Stimulated activated CD4-positive, alpha-beta T cell treated with anti-CD3 and anti-CD28 coated beads, Interleukin-15, amount 100 ng/mL, for 24 hours (primary cell): ENCODE measurements around the gene SCN8A.

Experiments used
- DNase-seq: peaks from one replicate; pipeline ENCODE4 v3.0.0-alpha.2; 2020

SCN8A gene

DNA sequence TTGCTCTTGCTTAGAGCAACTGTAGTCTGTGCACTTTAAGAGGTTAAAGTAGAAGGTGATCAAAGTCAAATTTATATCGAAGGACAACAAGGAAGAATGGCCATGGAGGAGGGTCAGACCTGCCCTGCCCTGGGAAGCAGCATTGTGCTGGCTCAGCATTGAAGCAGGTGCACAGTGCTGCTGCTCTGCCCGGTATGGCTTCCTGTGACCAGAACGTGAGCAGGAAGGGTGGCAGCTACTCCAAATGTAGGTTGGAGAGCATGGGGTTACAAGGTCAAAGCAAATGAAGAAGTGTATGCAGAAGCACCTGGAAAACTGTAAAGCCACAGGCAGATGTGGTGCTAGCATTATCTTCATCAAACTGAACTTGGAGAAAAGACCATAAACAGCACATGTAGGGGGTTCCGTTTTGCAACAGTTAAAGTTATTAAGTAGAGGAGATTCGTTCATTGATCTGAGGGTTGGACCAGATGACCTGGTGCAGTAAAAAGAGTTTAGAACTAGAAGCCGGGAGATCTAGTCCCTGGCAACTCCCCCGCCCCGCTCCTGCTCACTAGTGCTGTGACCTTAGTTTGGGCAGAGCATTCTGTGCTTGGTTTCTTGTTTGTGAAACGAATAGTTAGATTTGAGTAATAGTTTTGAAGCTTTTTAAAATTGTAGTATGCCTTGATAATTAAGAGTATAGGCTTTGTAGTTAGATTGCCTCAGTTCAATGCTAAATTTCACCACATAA lies 84.2 kb downstream of the SCN8A start:
- no peak for DNase-seq

DNA sequence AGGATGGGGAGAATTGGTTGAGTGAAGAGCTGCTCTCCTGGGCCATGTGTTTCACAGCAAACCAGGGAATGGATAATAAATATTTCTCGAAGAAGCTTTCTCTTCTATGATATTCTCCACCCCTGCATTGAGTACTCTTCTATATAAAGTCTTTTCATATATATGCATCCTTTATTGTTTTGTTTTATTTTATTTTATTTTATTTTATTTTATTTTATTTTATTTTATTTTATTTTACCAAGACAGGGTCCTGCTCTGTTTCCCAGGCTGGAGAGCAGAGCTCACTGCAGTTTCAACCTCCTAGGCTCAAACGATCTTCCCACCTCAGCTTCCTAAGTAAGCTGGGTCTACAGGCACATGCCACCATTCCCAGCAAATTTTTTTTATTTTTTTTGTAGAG lies 85.8 kb downstream of the SCN8A start:
- DNase-seq, result no peak

DNA sequence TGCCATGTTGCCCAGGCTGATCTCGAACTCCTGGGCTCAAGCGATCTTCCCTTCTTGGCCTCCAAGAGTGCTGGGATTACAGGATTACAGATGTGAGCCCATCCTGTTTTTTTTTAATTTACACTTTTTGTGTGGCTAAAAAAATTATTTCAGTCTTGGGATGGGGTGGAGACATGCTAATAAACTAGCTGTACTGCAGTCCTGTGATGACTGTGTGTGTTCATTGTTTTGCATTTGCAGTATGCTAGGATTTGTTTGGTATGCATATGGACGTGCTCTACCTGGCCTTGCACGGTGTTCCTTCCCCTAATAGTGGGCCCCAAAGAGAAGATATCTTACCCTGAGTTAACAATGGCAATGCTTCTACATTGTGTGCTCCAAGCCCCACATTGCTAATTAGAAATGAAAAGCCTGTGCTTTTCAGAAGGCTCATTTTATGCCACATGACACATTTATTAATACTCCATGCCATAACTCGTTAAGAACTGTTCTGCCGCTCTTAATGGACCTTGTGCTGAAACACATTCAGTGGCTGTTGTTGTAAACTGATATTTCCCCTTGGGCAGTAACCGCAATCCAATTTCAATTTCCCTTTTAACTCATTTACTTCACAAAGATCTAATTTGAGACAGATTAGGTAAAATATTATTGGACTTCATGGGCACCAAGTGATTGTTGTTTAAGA lies 86.4 kb downstream of the SCN8A start:
- no peak for DNase-seq

DNA sequence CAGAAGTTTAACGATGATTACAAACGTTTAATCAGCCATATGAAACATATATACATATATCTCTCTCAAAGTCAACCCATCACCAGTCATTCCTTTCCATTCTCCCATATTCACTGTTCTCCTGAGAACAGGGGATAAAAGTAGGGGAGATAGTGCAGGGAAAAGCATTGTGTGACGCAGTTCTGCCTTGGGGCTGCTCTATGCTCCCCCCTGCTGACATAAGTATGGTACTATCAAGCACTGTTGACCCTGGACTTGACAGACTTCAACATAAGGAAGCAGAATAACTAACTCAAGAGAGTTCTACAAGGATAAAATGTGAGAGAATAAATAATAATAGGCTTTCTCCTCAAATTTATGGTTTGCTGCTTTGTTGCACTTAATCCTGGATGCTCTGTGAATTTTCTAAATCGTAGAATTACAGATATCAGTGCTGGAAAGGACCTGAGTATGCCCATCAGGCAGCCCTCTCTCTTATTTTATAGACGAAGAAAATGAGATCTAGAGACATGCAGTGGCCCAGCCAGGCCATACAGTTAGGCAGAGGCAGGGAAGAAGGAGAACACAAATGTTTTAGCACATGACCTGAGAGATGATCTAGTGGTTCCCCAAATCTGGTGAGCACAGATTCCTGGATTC lies 87.2 kb downstream of the SCN8A start:
- peak; percentile 31 for DNase-seq

DNA sequence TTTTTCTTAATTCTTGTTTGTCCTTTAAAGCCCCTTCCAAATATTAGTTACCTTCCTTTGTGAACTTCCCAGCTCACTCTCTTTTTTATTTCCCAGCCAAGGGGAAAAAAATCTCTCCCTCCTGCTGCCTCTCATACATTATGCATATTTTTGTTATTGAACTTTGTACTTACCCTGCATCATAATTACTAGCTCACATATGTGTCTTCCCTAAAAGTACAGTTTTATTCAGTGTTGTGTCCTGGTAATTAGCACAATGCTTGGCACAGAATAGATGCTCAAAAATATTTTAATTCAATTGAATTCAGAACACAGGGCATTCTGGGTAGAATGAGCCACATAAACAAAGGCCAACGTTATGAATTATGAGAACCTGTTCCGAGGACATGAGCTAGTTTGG lies 91.9 kb downstream of the SCN8A start:
- no peak for DNase-seq

DNA sequence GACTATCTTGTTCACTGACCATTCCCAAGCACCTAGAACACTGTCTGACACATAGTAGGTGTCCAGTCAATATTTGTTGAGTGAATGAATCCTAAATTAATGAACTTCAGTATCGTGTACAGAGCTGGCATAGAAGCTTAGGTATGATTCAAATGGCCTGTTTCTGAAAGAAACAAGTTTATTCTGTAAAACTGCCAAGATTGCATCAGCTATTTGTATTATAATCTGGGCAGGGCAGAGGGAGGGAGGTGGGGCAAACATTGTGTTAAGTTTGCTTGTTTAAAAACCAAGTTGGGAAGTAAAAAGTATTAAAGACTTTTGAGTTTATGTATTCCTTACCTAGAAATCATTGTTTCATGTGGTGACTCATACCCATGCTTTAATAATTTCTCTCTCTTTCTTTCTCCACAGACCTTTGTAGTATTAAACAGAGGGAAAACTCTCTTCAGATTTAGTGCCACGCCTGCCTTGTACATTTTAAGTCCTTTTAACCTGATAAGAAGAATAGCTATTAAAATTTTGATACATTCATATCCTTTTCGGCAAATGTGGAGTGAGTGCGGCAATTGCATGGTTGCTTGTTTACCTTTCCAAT lies 92.8 kb downstream of the SCN8A start:
- no peak for DNase-seq

DNA sequence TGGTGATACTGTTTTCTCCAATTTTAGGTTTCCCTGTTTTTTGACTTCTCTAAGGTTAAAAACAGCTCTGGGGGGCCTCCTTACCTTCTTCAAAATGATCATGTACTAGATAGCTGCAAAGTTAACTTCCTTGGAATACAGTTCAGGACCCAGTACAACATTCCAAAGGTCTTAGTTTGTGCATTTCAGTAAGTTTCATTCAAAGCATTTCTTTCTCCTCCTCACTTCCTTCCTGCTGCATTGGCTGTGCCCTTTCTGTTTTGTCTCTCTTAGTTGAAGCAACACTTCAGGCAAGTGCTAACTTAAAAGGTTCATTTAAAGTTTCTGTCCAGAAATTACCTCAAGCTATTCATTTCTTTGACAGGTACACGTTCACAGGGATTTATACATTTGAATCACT lies 95.7 kb downstream of the SCN8A start:
- DNase-seq, result no peak

DNA sequence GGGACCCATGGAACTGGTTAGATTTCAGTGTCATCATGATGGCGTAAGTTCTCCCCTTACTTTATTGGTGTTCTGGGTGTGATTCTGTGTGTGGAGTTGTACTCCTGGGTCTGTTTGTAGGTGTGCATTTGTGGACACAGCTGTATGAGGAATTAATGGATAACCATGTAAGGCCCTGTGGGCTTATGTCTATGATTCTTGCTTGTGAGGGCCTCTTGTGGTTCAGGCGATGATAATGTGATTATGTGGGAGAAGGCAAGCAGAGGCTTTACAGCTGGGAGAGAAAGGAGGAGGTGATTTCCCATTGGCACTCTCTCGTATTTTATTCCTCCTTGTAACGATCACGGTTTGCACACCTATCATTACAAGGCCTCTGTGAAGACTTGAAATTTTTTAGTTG lies 96.1 kb downstream of the SCN8A start:
- no peak for DNase-seq

DNA sequence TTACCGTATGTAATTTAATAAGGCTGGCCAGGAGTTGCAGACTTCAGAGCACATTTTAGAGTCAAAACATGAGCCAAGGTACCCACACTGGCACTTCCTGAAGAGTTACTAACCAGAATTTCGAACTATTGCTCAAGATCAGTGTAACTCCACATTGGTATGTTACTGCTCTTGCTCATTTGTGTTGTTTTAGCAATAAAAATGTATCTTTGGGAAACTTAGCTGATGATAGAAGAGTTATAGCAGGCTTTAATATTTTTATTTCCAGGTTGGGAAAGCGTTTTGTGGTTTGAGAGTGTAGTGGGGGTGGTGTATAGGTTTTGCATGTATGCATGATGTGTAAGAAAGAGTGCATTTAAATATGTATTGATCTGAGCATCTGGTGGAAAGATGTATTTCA lies 96.6 kb downstream of the SCN8A start:
- DNase-seq, result no peak

DNA sequence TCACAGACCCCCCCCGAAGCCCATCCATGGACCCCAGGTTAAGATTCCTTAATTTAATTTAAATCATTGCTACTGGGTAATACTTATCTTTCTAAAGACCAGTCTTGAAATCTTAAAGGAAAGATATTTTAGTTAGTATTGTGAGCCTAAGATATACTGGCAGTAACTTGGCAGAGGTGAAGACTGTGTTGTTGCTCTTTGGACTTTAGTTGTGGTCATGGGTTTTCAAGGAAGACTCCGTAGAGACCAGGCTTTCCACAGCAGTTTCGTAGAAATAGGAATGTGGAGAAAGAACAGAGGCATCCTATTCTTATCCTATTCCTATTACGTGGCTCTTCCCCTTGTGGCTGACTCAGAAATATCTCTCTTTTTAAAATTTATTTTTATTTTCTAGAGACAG lies 99.0 kb downstream of the SCN8A start:
- DNase-seq, result no peak

DNA sequence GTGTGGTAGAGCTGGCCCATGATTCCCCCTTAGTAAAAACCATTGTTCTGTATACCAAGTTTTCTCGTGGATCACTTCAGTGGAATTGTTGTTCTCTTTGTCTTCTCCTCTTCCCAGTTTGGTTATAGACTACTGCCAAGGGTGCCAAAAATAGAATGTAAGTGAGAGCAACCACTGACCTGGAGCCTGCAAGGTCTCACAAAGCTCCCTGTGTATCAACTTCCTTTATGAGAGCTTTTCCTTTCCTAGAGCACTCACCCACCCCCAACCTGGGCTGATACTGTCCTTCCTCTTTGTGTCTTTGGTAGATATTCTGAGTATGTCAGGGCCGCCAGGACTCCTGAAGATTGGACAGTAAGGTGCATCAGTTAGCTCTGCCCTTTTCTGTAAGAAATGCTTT lies 101.0 kb downstream of the SCN8A start:
- DNase-seq, result no peak

DNA sequence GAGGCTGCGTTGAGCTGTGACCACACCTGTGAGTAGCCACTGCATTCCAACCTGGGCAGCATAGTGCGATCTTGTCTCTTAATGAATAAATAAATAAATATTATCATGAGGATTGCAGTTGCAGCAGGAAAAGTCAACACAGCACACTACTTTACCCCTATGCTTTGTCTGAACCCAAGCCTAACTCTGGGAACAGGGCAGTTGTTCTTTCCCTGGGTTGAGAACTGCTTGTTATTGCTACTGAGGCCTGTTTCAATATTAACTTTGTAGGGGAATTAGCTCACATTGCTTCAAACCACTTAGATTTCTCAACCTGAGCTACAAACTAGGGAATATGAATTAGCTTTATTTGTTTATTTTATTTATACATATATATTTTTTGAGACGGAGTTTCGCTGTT lies 102.5 kb downstream of the SCN8A start:
- DNase-seq, result no peak

DNA sequence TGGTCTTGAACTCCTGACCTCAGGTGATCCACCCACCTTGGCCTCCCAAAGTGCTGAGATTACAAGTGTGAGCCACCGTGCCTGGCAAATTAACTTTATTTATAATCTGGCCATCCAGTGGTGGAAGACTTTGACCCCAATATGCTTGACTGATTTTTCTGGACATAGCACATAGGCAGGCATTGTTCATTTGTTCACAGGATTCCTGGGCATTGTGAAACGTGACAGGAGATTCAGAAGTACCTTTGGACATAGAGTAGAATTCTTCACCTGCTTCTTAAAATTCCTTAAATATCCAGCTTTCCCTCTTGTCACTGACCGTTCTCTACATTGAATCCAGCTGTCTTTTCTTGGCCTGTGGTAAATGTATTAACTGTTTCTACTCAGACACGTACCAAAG lies 103.1 kb downstream of the SCN8A start:
- DNase-seq, result no peak

DNA sequence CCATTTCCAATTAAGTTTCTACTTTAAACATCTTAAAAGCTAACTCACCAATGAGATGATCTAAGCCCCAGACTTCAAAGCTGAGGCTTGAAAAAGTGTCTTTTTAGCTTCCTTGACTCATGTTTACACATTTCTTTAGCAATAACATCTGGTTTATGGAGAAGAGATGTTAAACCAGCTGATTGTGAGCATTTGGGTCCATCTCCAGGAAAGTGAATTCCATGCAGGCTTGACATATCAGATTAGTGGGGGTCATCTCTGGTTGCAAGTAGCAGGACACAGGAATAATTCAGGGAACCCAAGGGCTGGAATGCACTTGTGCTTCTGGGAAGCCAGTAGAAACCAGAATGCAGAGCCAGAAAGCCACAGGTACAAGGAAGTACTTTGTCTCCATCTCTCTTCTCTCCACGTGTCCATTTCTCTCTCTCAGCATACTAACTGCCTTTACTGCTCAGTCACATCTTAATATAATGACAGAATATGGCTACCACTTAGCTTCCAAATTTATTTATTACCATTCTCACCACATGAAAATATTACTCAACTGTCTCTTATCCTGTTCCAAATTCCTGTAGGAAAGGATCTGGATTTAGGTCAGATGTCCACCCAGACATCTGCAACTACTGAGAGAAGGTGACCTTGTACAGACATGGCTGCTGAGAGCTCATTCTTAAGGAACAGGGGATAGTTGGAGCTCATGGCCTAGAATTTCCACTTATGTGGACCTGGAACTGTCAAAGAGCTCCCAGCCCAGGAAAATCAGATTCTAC lies 104.4 kb downstream of the SCN8A start:
- DNase-seq, result no peak

DNA sequence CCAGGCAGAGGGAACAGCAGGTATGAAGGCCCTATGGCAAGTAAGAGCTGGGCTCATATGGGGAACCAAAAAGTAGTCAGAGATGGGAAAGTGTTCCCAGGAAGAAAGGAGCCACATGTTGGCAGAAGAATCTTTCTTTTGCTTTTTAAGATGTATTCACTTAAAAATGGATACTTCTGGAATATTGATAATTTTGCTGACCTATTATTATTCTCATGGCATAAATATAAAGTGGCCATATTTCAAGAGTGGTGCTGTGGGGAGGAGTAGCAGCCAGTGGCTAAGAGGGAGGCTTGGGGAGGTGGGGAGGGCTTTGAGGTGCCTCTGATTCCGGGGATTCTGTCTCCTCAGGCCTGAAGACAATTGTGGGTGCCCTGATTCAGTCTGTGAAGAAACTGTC lies 108.2 kb downstream of the SCN8A start:
- DNase-seq, result no peak

DNA sequence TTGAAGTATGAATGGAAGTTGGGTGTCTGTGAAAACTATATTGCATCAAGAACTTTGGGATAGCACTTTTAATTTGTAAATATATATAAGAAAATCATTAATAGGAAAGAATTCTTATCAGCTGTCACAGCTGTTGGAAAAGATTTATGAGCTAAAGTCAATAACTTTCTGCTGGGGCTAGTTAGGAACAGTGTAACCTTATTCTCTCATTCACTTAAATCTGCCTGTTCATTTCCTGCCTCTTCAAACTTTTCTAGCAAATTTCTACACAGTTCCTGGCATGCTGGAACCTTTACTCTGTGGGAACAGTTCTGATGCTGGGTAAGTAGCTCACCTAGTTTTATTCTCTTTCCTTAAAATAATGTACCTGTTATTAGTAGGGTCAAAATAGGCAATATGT lies 109.9 kb downstream of the SCN8A start:
- no peak for DNase-seq

DNA sequence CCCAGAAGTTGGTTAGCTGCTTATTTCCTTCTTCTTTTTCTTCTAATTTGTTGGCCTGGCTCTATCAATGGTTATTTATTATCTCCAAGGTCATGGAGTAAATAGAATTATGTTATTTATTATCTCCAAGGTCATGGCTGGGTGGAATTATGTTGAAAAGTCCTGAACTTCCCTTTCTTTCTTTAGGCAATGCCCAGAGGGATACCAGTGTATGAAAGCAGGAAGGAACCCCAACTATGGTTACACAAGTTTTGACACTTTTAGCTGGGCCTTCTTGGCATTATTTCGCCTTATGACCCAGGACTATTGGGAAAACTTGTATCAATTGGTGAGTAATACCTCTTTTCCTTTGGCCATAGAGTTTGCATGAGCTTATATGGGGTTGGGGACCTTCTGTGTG lies 111.6 kb downstream of the SCN8A start:
- DNase-seq, result no peak

DNA sequence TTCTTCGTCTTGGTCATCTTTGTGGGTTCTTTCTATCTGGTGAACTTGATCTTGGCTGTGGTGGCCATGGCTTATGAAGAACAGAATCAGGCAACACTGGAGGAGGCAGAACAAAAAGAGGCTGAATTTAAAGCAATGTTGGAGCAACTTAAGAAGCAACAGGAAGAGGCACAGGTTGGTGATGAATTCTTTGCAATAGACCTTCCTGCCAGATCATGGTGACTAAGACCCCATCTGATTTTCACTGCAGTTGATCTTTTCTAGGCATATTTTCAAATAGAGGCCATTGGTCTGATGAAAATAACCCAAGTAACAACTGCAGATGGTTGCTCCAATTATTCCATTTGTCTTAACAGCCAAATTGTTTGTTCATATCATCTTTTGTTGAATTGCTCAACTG lies 114.4 kb downstream of the SCN8A start:
- DNase-seq, result no peak

DNA sequence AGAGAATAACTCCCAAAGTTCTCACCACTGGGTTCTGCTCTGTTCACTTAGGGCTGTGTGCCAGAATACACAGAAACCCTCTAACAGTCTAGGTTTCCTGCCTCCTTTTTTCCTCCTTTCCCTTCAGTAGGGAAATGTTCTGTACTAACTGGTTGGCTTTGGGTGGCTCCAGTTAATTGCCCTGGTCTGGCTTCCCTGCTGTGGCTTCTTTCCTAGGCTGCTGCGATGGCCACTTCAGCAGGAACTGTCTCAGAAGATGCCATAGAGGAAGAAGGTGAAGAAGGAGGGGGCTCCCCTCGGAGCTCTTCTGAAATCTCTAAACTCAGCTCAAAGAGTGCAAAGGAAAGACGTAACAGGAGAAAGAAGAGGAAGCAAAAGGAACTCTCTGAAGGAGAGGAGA lies 115.2 kb downstream of the SCN8A start:
- no peak for DNase-seq

DNA sequence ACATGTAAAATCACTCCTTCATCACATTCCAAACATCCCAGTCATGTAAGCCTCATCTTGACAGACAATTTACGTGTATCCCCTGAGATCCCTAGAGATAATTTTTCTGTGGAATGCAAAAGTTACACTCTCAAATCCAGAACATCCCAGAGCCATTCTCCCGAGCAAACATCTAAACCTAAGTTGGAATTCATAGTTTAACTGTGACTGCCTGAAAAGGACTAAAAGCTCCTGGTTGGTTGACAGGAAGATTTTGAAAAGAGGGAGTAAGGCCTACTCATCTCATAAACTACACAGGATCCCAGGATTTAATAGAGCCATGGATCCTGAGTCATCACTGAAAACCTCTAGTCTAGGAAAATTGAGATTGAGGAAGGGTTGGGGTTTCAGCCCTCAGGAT lies 123.6 kb downstream of the SCN8A start:
- no peak for DNase-seq

DNA sequence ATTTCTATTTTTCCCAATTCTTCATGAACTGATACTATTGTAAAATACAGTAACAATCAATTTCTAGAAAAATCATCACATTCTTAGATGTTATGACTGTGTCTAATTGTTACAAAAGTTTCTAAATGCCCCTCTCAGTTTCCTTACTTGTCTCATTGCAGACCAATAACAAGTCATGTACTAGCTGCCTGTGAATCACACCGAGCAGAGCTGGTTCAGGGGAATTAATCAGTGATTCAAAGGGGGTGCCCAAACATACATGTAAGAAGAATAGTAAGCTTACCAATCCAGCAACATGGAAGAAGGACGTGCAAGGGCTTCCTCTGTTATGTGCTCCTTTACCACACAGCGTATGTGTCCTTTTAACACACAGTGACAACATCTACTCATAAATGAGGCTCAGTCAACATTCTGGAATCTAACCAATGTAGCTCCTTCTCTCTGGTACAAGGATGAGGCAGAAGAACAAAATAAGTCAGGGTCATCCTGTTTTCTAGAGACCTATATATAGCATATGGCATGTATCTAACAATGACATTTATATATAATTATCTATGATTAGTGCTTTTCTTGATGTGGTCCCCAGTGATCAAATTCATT lies 126.4 kb downstream of the SCN8A start:
- no peak for DNase-seq

DNA sequence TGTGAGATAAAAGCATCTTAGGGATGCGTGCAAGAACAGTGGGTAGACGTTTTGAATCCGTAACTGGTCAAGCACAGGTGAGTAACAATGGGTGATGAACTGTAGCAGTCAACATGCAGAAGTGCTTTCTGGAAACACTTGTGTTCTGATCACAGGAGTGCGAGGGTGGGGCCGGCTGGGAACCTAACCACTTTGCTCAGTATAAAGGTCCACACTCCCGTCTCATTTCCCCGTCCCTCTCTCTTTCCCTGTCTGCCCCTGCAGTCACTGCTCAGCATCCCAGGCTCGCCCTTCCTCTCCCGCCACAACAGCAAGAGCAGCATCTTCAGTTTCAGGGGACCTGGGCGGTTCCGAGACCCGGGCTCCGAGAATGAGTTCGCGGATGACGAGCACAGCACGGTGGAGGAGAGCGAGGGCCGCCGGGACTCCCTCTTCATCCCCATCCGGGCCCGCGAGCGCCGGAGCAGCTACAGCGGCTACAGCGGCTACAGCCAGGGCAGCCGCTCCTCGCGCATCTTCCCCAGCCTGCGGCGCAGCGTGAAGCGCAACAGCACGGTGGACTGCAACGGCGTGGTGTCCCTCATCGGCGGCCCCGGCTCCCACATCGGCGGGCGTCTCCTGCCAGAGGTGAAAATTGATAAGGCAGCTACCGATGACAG lies 130.4 kb downstream of the SCN8A start:
- DNase-seq, result peak; percentile 72
